Fibroblast of peridontal ligament (primary cell): ENCODE measurements around the gene GRXCR2.

Experiments
- DNase-seq: peaks from one replicate; pipeline ENCODE4 v3.0.0-alpha.2; 2010; ENCODE audit errors: extremely low read depth

Gene GRXCR2

DNA sequence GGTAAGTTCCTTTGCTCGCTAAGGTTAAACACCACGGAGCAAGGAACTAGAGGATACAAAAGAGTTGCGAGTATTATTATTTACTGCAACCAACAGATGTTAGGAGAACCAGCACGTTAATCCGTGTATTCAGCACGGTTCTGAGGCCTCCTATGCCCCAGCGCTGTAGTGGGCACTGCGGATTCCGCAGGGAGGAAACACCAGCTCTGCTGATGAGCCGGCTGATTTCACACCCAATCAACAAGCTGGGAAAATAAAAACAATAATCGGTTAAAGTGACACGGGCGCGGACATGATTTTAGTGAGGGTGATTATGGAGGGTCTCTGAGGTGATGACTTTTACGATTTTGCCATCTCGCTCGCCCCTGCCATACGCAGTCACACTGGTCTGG is 37.0 kb downstream of the GRXCR2 start:
- no peak for DNase-seq

DNA sequence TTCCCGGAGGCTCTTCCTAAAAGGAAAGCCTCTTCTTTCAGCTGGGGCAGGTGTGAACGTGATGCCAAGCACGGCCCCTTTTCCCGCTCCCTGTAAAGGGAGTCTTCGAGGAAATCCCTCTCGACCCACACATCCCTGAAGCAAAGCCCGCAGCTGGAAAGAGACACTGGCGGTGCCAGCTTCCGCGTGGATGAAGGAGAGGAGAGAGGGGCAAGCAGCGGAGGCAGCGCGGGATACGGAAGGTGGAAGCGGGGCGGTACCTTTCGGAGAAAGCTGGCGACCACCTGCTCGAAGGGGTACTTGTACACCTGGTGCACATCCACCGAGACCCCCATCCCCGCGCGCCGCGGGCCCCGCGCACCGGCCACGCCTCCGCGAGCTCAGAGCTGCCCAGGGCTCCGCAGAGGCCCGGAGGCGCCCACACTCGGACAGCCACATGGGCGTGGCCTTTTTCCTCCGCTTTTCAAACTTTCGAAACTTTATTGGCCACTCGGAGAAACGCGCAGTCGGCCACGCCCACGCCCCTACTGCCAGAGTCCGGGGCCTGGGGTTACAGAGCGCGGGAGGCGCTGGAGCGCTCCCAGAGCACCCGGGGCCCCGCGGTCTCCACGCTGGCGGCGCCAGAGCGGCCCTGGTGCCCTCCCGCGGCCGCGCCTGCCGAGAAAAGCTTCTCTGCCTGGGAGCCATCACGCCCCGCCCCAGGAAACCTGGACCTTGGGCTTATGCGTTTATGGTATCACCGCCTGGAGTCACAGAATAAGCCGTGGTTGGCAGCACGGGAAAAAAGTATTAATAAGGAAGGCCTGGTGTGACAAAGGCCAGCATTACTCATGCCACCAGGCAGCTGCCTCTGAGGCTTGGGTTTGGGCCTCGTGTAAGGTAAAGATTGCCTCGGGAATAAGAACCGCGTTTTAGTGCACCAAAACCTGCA is 37.6 kb downstream of the GRXCR2 start, which contains the start of gene PRELID2:
Gene PRELID2 (minus strand): TSS at position 426 of the 931 bp plus-strand sequence. CDS start 91 bp downstream, at position 335.
- peak; percentile 85 for DNase-seq

DNA sequence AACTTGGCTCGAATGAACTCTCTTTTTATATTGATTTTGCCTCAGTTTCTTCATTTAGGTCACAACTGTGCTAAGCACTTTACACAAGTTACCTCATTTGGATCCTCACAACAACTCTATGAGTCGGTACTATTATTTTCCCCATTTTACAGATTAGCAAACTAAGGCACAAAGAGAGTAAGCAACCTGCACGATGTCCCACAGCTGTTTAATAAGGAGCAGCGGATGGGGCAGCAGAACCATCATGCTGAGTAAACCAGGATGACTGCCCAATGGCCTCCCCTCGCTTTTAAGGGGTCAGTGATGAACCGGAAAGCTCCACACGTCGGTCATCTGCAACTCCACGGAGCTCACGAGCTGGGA is 38.3 kb downstream of the GRXCR2 start:
- no peak for DNase-seq

DNA sequence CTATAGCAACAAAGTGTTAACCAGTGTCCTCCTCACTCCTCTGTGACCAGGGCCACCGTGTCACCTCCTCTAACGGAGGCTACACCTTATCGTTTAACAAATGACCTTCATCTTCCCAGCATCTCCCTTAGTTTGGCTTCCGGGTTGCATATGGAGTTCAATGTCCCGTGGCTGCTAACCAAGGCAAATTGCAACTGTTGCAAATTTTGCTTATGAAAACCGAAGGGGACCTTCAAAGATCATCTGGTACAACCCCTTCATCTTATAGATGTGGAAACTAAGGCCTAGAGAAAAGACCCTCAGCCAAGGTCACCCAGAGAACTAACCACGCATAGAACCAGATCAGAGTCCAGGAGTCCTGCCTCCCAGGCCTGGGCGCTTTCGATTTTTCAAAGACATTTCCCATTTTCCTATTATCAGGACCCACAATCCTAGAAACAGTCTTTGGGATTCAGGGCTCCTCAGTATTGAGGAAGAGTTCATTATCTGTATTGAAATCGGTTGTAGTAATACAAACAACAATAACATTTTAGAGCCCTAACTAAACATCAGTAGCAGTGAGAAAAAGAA is 39.1 kb downstream of the GRXCR2 start:
- DNase-seq: no peak

DNA sequence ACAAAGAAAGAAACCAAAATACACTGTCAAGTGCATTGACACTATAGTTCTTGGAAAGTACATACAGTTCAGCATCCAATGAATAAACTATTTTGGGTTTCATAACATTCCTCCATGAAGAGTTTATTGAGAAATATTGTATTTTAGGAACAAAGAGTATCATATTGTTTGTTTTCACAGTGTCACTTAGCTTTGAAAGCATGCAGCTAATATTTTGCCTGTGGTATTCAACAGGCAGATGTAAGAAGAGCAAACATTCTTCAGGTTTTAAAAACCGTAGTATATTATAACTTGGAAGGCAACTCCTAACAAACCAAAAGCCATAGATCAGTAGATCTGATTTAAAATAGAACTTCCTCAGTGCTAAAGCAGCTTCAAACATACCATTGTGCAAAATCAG is 42.2 kb downstream of the GRXCR2 start:
- DNase-seq: peak; percentile 93

DNA sequence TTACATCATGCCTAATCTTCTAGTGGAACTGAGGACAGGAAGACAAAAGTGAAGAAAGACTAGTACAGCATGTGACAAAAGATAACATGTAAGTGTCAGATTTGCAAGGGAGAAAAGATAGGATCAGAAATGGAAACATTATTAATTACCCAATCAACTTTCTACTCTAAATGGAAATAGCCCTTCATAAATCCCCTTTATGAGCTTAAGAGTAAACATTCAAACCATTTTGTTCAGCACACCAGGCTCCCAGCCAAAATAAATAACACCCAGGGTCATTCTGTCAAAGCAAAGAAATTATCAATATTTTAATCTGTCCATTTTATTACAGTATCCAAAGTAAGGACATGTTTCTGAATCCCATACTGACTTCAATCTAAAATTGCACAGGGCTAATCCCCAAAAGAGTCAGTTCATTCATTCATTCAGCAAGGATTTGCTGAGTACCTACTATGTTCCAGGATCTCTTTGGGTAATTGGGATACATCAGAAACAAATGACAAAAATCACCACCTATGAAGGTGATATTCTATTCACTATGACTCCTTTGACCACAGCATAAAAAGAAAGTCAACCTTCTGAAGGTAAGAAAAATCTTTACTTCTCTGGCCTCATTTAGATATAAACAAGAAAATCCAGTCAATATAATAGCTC is 43.0 kb downstream of the GRXCR2 start:
- no peak for DNase-seq

DNA sequence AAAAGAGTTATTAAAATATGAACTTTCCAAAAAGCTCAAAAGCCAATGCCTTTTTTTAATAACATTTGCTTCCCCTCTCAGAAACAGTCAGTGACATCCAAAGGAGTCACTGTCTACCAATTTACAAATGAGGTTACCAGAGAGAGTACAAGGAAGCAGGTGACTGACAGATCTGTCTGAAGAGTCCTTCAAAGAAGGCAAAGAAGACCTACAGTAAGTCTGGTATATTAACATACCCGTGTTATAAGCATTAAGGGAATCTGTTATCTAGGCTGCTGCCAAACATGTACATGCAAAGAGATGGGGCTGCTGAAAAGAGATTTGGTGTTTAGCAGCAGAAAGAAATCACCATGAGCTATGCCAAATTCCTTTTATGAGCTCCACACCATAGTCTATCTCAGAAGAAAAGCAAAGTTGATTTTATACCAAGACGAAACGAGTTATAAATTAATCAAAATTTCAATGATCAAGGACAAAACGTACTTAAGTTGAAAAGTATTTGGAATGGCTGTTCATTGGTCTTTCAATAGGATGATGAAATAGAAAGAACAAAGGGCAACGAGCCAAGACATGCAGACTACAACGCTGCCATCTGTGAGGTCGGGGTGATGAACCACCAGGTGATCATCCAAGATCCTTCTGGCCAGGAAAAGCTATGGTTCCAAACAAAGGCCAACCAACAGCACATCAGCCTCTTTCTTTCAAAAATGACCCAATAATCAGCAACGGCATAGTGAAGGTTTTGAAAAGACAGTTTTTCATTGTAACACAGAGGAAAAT is 45.7 kb downstream of the GRXCR2 start:
- DNase-seq: no peak

DNA sequence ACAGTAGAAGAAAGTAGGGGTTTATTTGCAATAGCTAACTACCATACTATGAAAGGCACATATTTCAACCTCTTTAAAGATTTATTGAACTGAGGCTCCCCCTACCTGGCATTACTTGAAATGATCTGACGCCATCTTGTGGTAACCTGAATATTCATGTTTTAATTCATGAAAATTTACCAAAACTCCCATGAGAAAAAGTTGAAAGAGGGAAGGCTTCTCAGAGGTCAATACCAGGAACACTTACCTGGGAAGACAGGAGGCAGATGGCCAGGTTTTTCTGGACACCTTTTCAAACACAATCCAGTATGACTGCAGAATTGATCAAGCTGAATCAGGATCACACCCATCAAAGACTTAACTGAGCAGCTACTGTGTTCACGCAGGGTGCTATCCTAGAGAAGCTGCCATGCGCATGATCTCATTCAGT is 47.0 kb downstream of the GRXCR2 start:
- DNase-seq: peak; percentile 85

DNA sequence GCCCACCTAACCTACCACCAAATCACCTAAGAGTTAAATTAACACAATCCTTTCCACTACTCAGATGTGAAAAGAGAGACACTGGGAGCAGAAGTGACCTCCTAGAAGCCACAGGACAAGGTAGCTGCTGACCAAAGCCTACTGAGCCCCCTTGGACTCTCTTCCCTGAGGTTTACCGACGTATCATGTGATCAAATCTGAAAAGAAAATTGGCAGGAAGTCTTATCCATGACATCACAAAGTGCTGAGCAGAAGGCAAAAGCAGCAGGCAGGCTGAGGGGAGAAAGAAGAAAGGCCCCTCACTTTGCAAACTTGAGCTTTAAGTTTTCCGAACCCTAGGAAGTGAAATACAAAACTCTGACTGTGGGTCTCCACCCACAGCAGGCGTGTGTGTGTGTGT is 48.8 kb downstream of the GRXCR2 start:
- peak; percentile 47 for DNase-seq

DNA sequence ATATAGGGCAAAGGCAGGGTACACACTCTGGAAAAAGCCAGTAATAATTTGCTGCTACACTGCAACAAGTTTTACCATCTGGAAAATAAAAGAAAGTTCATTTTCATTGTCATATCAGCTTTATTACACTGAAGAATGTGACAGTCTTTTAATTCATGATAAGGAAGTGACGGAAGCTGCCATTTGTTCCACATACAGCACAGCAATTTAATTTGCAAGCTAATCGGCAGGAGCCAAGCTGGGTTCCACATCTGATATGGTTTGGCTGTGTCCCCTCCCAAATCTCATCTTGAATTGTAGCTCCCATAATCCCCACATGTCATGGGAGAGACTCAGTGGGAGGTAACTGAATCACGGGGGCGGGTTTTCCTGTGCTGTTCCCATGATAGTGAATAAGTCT is 54.2 kb downstream of the GRXCR2 start:
- DNase-seq: no peak

DNA sequence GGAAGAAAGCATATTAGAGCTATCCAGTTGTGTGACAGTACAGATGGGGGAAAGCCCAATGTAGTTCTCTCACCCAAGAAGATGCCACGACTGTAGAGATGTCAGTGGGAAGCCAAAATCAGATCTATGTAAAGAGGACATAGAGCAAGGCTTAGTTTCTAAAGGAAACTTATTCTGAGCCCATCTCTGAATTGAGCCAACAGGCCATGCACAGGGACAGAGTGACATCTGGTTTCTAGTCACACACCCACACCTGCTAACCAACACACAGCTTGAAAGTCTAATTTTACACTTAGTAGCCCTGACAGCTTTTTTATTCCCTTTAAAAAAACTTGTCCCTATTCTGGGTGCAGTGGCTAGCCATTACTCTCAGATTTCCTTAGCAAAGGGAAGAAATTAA is 59.9 kb downstream of the GRXCR2 start:
- no peak for DNase-seq

DNA sequence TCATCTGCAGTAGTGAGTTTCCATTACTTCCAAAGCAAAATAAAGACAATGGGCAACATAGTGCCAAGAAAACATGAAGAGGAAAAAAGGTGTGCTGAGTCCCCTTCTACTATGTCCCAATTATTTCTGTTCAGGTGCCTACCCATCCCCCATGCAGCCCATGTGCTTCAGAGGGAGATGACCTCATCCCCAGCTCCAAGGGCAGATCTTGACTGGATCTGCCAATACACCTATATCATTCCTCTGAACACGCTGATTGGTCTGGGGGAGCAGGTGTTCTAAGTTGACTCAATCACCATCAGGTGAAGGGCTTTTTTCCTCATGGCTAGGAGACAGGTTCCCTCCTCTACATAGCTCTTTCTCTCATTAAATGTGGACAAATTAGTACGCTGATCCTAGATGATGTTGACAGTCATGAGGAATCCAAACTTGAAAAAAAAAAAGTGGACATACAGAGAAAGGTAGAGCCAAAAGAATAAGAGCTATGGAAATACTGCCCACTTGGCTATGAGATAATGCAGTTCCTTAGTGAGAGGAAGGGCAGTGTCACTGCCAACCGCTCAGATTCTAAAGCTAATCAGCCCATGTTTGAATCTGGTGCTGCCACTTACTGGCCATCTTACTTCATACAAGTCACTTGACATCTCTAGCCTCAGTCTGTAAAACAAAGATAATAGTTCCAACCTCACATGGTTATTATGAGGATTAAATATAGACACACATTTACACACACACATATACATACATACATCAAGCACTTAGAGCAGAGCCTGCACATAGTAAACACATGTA is 60.8 kb downstream of the GRXCR2 start:
- DNase-seq: peak; percentile 77
